Embryonic facial prominence (tissue), 1 donor: Measurements from ENCODE around the gene BNIP2.
A peak's percentile ranks its signal among the peaks of the same experiment; 100 is the strongest.
"Not testable (repeated sequence)": the region's sequence is repeated elsewhere in the genome, so short reads cannot be mapped to it uniquely, and the experiment has no call there.

Experiments used
- DNase-seq: peaks from one replicate; pipeline ENCODE4 v3.0.0-alpha.2; 2016; ENCODE audit errors: extremely low spot score

The BNIP2 gene, protein sequence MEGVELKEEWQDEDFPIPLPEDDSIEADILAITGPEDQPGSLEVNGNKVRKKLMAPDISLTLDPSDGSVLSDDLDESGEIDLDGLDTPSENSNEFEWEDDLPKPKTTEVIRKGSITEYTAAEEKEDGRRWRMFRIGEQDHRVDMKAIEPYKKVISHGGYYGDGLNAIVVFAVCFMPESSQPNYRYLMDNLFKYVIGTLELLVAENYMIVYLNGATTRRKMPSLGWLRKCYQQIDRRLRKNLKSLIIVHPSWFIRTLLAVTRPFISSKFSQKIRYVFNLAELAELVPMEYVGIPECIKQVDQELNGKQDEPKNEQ

GRCh38 chr15:59688782-59689625 is at the start of gene BNIP2:
Gene BNIP2 (minus strand): TSS chr15:59689320. CDS start chr15:59682457, 6,863 bp downstream.
- peak; percentile 95 for DNase-seq

DNA sequence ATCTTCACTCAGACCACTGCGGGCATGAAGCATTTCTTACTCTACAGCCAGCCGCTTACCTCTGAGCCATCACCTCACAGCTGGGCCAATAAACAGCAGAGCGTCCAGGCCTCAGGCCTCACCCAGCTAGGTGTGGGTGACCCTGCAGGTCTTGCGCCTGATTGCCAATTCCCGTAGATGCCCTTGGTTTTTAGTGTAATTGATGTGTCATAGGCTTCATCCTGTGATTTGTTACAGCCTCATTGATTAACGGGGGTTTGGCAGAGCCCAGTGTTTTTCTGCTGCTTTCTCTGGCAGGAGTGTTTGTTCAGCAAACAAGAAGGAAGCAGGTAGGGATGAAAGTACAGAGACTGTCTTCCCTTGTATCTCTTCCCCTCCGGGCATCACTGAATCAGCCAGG is 49.6 kb upstream of the BNIP2 start:
- no peak for DNase-seq

DNA sequence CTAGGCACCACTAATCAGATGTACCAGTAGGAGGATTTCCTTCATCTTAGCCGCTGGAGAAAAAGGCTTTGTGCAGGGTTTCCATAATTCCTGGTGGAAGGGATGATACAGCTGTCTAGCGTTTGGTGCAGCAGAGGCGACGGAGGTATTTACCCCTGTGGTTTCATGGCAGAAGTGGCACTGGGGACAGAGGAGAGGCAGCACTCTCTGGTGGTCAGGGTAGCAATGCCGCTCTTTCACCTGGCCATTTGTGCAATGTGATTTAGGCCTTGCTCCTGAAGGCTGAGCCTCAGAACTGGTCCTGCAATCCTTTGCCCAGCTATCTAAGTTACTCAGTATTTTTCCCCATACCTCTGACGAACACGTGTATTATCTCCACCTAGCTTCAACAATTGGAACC is 47.1 kb upstream of the BNIP2 start:
- DNase-seq: no peak

DNA sequence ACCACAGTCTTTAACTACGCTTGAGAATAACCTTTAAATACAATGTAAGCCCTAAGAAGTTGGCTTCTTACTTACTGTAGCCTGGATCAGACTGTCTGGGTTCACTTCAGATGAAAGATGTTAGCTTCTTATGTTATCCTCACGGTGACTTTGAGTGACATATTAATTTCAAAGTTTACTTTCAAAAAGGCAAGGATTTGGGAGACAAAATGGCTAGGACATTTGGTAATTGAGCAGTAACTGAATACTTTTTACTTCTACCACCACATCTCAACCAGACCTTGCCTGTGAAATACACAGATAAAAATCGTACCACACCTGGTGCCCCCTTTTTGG is 36.0 kb upstream of the BNIP2 start:
- peak; percentile 36 for DNase-seq

DNA sequence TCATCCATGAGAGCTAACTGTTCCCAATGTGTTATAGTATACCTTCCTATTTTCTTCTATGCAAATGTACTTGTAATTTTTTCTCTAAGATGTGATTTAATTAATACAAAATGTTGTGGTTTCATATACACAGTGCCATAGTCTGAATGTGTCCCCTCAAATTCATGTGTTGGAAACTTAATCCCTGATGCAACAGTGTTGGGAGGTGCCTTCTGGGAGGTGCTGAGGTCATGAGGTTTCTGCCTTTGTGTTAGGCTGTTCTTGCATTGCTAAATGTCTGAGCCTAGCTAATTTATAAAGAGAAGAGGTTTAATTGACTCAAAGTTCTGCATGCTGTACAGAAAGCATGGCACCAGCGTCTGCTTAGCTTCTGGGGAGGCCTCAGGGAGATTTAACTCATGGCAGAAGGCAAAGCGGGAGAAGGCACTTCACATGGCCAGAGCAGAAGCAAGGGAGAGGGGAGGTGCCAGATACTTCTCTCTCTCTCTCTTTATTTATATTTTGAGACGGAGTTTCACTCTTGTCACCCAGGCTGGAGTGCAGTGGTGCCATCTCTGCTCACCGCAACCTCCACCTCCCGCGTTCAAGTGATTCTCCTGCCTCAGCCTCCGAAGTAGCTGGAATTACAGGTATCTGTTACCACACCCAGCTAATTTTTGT is 34.7 kb upstream of the BNIP2 start:
- no peak for DNase-seq

- no peak for DNase-seq
Measured at GRCh38 chr15:59722476-59722875, 33.4 kb upstream of the BNIP2 start.

DNA sequence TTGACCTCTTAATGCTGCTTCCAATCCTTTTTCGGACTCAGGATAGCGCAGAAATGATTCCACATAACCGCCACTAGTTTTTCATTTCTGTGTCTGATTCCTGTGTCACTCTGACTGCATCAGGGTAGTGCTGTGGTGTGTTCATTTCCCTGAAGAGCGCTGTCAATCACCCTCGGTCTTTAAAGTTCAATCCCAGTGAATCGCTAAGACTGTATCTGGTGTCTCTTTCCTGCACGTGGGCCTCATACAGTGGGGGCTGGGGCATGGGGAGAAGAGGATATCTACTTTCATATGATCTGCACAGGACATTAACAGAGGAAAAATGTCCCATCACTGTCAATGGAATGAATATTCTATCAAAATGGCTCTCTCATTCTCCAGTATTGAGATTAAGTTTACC is 32.9 kb upstream of the BNIP2 start:
- no peak for DNase-seq

DNA sequence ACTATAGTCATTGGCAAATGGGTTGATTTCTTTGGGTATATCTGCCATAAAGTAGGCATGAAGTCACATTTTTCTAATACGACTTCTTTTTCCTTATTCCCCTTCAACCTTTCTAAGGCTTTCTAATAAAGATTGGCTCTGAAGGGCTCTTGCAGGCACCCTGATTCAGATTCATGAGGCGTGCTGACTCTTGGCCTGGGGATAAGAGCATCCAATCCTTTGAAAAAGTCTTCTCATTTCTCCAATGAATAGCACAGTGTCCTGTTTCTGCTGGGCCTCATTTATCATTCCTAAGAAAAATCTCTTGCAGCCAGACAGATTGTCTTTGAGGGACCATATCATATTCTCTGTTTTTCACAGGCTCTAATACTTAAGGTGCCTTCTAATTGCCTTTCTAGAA is 32.3 kb upstream of the BNIP2 start:
- no peak for DNase-seq

DNA sequence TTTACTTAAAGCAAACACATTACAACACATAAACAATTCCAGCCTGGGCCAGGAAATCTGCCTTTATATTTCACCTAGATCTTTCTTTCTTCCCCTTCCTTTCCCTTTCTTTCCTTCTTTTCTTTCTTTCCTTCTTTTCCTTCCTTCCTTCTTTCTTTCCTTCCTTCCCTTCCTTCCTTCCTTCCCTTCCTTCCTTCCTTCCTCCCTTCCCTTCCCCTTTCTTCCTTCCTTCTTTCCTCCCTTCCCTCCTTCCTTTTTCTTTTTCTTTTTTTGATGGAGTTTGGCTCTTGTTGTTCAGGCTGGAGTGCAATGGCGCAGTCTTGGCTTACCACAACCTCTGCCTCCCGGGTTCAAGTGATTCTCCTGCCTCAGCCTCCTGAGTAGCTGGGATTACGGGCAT is 24.1 kb upstream of the BNIP2 start:
- DNase-seq: no peak

GRCh38 chr15:59711451-59712243 is 22.5 kb upstream of the BNIP2 start:
- no peak for DNase-seq

DNA sequence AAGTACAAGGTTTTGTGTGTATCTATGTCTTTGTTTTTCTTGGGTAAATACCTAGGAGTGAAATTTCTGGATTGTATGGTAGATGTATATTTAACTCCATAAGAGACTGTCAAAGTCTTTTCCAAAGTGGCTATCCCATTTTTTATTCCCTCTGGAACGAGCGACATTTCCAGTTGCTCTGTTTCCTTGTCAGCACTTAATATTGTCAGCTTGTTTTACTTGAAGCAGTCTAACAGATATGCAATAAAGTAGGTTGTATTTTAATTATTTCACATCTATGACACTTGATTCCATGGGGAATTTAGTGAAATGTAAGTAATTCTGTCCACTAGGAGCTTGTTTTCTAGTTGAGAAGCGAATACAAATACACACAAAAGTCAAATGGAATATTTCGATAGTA is 18.5 kb upstream of the BNIP2 start:
- no peak for DNase-seq

DNA sequence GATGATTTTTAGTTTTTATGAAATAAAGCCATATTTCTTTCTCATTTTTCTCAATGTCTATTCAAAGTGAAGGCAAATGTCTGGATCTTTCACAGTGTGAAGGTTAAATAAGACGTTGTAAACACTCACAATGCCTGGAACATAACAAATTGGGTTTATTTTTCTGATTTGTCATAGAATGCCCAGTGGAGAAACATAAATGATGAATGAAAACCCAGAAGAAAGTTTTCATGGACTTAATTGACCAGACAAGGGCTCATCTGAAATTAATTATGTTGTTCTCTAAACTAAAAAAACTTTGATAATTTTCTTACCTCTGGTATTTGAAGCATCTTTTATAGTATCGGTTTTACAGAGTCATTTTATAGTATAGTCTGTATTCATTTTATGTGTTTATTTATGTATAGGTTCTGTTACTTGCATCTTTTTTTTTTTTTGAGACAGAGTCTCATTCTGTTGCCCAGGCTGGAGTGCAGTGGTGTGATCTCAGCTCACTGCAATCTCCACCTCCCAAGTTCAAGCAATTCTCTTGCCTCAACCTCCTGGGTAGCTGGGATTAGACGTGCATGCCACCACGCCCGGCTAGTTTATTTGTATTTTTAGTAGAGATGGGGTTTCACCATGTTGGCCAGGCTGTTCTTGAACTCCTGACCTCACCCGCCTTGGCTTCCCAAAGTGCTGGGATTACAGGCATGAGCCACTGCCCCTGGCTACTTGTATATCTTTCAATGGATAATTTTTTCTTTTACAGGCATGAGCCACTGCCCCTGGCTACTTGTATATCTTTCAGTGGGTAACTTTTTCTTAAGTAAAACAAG is 15.1 kb upstream of the BNIP2 start:
- DNase-seq: no peak

GRCh38 chr15:59702351-59702750 is 13.2 kb upstream of the BNIP2 start:
- DNase-seq: no peak

- DNase-seq: no peak
Measured at GRCh38 chr15:59701880-59702279, 12.8 kb upstream of the BNIP2 start.

DNA sequence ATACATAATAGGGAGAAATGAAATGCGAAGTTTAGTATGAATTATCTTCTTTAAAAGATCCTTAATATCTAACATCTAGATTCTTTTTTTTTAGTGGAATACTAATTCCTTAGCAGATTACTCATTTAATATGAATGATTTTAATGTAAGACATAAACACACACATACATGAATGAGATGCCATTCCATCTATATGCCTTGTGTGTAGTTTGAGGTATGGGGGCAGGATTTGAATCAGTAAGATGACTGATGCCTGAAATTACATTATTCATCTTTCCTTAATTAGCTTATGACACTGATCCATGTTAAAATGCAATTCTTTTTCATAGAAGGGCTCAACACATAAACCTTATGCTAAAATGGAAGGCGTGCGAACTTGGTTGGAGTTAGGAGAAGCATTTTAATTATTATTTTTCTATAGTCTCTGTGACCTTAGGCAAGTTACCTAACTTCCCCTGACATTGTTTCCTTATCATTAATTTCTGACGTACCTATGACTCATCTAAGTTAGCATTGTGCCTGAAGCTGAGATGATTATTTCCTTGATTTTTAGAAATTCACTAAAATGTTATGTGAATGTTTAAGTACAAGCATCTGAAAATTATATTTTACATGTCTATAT is 10.8 kb upstream of the BNIP2 start:
- no peak for DNase-seq

GRCh38 chr15:59698065-59698464 is 8.9 kb upstream of the BNIP2 start:
- not testable (repeated sequence) for DNase-seq

GRCh38 chr15:59696332-59696731 is 7.2 kb upstream of the BNIP2 start:
- DNase-seq: no peak

GRCh38 chr15:59694779-59695178 is 5.7 kb upstream of the BNIP2 start:
- DNase-seq: no peak

GRCh38 chr15:59691194-59691805 is 2.2 kb upstream of the BNIP2 start:
- no peak for DNase-seq

DNA sequence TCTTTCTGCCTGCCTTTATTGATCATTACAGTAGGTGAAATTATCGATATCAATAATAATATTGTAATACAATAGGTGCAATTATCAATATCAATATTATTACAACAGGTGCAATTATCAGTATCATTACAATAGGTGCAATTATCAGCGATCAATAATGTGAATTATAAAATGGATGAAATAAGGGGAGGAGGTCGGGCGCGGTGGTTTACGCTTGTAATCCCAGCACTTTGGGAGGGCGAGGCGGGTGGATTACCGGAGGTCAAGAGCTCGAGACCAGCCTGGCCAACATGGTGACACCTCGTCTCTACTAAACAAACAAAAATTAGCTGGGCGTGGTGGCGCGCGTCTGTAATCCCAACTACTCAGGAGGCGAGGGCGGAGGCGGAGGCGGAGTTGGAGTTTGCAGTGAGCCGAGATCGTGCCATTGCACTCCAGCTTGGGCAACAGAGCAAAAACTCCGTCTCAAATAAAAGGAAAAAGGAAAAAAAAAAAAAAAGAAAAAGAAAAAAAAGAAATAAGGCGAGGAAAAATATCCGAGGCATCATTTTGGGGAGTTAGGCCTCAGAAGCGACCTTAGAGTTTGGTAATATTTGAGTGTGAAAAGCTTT is 611 bp upstream of the BNIP2 start:
- DNase-seq: no peak
